SK-N-SH (cell line): Measurements from ENCODE around the gene HOXB7. TPM values are rescaled to one million over a fixed set of nuclear protein-coding genes. Genes with fewer than 3 reads are reported as not detected.
A peak's percentile ranks its signal among the peaks of the same experiment; 100 is the strongest.

Source experiments
- CTCF ChIA-PET: fragments of 300-600, 350-600 bp; formaldehyde crosslinking; extraction: SDS; loops from one replicate; lab custom pipeline; 2021; lab: Yijun Ruan, JAX
- POLR2A ChIA-PET: fragments of 350-600 bp; sonication (Branson Sonifier 250); formaldehyde crosslinking; extraction: SDS; loops from one replicate; lab custom pipeline; 2020; ENCODE audit warnings: antibody characterized with exemption, inconsistent platforms; lab: Yijun Ruan, JAX
- DNase-seq: peaks from one replicate; pipeline ENCODE4 v3.0.0; 2012
- H2AFZ ChIP-seq: fragments of 200-600 bp; sonication (generic); 2 replicates; pipeline ENCODE4 v1.8.1; 2016; ENCODE audit warnings: antibody characterized with exemption, mild to moderate bottlenecking, low read depth
- H3F3A ChIP-seq: fragments of 200-600 bp; sonication (generic); replicated peaks from 2 replicates; pipeline ENCODE3; 2016; ENCODE audit warnings: antibody characterized with exemption, mild to moderate bottlenecking; ENCODE audit not compliant: insufficient read depth
- H3K27ac ChIP-seq, 2 experiments: fragments of 200-500 bp in 1 of 2; fragments of 200-600 bp in 1 of 2; sonication (Bioruptor generic) in 1 of 2; sonication (generic), shearing (Covaris generic) in 1 of 2; 2 replicates each; pipeline versions ENCODE4 v1.5.1 to v1.6.1; 2014 to 2016; ENCODE audit warnings: low read depth in 2 of 2, inconsistent platforms in 1 of 2, low read length in 1 of 2, mild to moderate bottlenecking in 1 of 2, mixed read lengths in 1 of 2
- H3K27me3 ChIP-seq: fragments of 200-600 bp; sonication (generic), shearing (Covaris generic); 2 replicates; pipeline ENCODE4 v1.6.1; 2016; ENCODE audit warnings: mixed run types; ENCODE audit not compliant: insufficient read depth
- H3K36me3 ChIP-seq, 2 experiments: fragments of 200-500 bp in 1 of 2; fragments of 200-600 bp in 1 of 2; sonication (Bioruptor generic) in 1 of 2; sonication (generic) in 1 of 2; replicated peaks in 1 of 2; 2 replicates each; pipeline versions ENCODE3 to v1.5.1; 2014 to 2016; ENCODE audit warnings: low read length in 1 of 2, mild to moderate bottlenecking in 1 of 2; ENCODE audit not compliant: insufficient read depth in 2 of 2, control insufficient read depth in 1 of 2
- H3K4me1 ChIP-seq, 2 experiments: fragments of 200-500 bp in 1 of 2; fragments of 200-600 bp in 1 of 2; sonication (Bioruptor generic) in 1 of 2; sonication (generic), shearing (Covaris generic) in 1 of 2; 2 replicates each; pipeline versions ENCODE4 v1.5.1 to v1.6.1; 2014 to 2016; ENCODE audit warnings: low read depth in 1 of 2, low read length in 1 of 2, mixed run types in 1 of 2; ENCODE audit not compliant: insufficient read depth in 2 of 2, control insufficient read depth in 1 of 2
- H3K4me2 ChIP-seq: fragments of 200-600 bp; sonication (generic), shearing (Covaris generic); 2 replicates; pipeline ENCODE4 v1.6.1; 2017; ENCODE audit warnings: mixed run types
- H3K4me3 ChIP-seq, 2 experiments: fragments of 200-500 bp in 1 of 2; fragments of 200-600 bp in 1 of 2; sonication (Bioruptor generic) in 1 of 2; sonication (generic), shearing (Covaris generic) in 1 of 2; 2 replicates each; pipeline versions ENCODE4 v1.5.1 to v1.8.1; 2014 to 2016; ENCODE audit warnings: low read depth in 2 of 2, inconsistent platforms in 1 of 2, low read length in 1 of 2, mild to moderate bottlenecking in 1 of 2, mixed read lengths in 1 of 2, moderate library complexity in 1 of 2
- H3K79me2 ChIP-seq: fragments of 200-600 bp; sonication (generic); 2 replicates; pipeline ENCODE4 v1.8.1; 2017; ENCODE audit warnings: mild to moderate bottlenecking; ENCODE audit not compliant: insufficient read depth
- H3K9ac ChIP-seq: fragments of 200-600 bp; sonication (generic); 2 replicates; pipeline ENCODE4 v1.6.1; 2017; ENCODE audit warnings: mixed run types
- H3K9me2 ChIP-seq: fragments of 200-600 bp; sonication (generic); 2 replicates; pipeline ENCODE4 v1.6.1; 2017; ENCODE audit warnings: mixed run types
- H3K9me3 ChIP-seq: fragments of 200-600 bp; sonication (generic); 2 replicates; pipeline ENCODE4 v1.6.1; 2017; ENCODE audit warnings: mixed run types, mild to moderate bottlenecking, moderate library complexity
- H4K20me1 ChIP-seq: fragments of 200-600 bp; sonication (generic); 2 replicates; pipeline ENCODE4 v1.6.1; 2017; ENCODE audit warnings: mild to moderate bottlenecking, mixed run types; ENCODE audit not compliant: insufficient read depth
- CHD2 ChIP-seq: fragments of 150-350 bp; IDR thresholded peaks from 2 replicates; pipeline ENCODE4 v1.6.1; 2018; ENCODE audit warnings: low read length; ENCODE audit not compliant: partially characterized antibody
- MXI1 ChIP-seq: IDR thresholded peaks from 2 replicates; pipeline ENCODE4 v1.6.1; 2012; ENCODE audit warnings: mild to moderate bottlenecking, low read depth, low read length, improper control_type of control experiment
- NRF1 ChIP-seq: IDR thresholded peaks from 2 replicates; pipeline ENCODE4 v1.6.1; 2012; ENCODE audit warnings: low read depth, mild to moderate bottlenecking, low read length
- RAD21 ChIP-seq: IDR thresholded peaks from 2 replicates; pipeline ENCODE4 v1.6.1; 2012; ENCODE audit warnings: mild to moderate bottlenecking, low read length
- YY1 ChIP-seq: IDR thresholded peaks from 2 replicates; pipeline ENCODE4 v1.4.0; 2012; ENCODE audit warnings: low read depth, mild to moderate bottlenecking
- WGBS: methylation state at CpG from one replicate; pipeline ENCODE4 v1.1.6; 2017; ENCODE audit warnings: low lambda C conversion rate; 5-methylcytosine and 5-hydroxymethylcytosine counted together
- polyA plus RNA-seq, 3 experiments: library from polyadenylated mRNA; depleted of rRNA; stranded (reverse); fragments of >200 nt; gene quantifications; 2 replicates each; pipeline ENCODE4 v1.2.3, GENCODE V29; 2012
- TF ChIP-seq, protein P1 (sequence below): fragments of 150-350 bp; IDR thresholded peaks from 2 replicates; pipeline ENCODE4 v1.6.1; 2016; ENCODE audit warnings: mild to moderate bottlenecking, low read depth, low read length
- TF ChIP-seq, protein P2 (sequence below): fragments of 150-350 bp; IDR thresholded peaks from 2 replicates; pipeline ENCODE4 v1.6.1; 2017; ENCODE audit warnings: antibody characterized with exemption, low read length, low read depth, borderline replicate concordance
- TF ChIP-seq, protein P3 (sequence below): IDR thresholded peaks from 2 replicates; pipeline ENCODE4 v1.4.0; 2012; ENCODE audit warnings: low read depth
- TF ChIP-seq, protein P4 (sequence below): IDR thresholded peaks from 2 replicates; pipeline ENCODE4 v1.4.0; 2012; ENCODE audit warnings: low read depth, borderline replicate concordance
- TF ChIP-seq, protein P5 (sequence below): IDR thresholded peaks from 2 replicates; pipeline ENCODE4 v1.6.1; 2012; ENCODE audit warnings: mild to moderate bottlenecking, low read depth, low read length, moderate library complexity

HOXB7 gene
- polyA plus RNA-seq, 1 of the 3 experiments (the other 2 are of a cell fraction) = not detected

DNA sequence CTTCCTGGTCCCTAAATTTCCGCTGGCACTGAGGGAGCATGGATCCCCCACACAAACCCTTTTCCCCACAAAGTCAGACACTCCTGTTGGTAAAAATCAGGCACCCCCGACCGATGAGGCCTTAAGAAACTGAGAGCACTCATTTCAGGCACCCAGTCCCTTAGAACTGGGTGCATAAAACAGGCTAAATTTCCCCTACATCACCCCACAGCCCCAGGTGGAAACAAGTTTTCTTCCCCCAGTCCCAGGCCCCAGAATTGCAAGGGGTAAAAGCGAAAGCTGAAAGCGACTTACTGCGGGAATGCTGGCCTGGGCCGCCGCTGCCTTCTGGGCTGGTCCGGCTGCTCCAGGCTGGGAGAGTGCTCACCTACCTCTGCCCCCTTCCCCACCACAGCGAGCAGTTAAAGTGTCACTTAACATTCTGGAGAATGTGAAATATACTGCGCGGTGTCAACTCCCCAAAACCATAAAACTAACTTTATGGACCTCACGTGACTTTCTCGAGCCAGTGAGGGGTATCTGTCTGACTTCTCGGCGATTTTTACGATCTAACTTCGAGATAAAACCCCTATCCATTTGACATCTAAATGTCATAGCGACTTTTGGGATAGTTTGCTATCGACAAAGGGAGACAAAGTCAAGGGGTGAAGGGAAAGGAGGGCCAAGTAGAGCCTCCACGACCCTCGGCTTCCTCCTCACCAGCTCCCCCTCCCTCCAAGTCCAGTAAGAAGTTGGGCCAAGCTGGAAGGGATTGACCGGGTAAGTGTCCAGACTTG is 20.8 kb downstream of the HOXB7 start, which contains the start of gene HOXB3:
TSS of gene HOXB3 (minus strand) at position 411 of the 776 bp plus-strand sequence. CDS start 37,767 bp downstream, outside the sequence.
- no peaks in the 10 kb centered on the region for H3K36me3 ChIP-seq
- POLR2A ChIA-PET = no interaction called here
- no peak within 1 kb of the TSS for H3K27ac ChIP-seq
- no peaks in the 10 kb centered on the region for H3K9me3 ChIP-seq
- H3K79me2 ChIP-seq = no peaks in the 10 kb centered on the region
- H2AFZ ChIP-seq = no peak within 1 kb of the TSS
- no peak for DNase-seq
- H3K4me3 ChIP-seq = no peak within 1 kb of the TSS
- H4K20me1 ChIP-seq = no peaks in the 10 kb centered on the region
- H3K9me2 ChIP-seq = no peaks in the 10 kb centered on the region
- CTCF ChIA-PET = interaction anchor here (1.2 to 3.3 kb wide), 3 partner anchors 20 to 330 kb away, joined by 3 to 20 read pairs (median 4); no protein-coding TSS in a partner anchor
- WGBS = 22% methylated on average over 23 of the region's 23 CpGs
- TF ChIP-seq, protein P1, sequence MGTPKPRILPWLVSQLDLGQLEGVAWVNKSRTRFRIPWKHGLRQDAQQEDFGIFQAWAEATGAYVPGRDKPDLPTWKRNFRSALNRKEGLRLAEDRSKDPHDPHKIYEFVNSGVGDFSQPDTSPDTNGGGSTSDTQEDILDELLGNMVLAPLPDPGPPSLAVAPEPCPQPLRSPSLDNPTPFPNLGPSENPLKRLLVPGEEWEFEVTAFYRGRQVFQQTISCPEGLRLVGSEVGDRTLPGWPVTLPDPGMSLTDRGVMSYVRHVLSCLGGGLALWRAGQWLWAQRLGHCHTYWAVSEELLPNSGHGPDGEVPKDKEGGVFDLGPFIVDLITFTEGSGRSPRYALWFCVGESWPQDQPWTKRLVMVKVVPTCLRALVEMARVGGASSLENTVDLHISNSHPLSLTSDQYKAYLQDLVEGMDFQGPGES = no peak
- TF ChIP-seq RAD21 = no peak
- TF ChIP-seq CHD2 = no peak
- TF ChIP-seq, protein P2, sequence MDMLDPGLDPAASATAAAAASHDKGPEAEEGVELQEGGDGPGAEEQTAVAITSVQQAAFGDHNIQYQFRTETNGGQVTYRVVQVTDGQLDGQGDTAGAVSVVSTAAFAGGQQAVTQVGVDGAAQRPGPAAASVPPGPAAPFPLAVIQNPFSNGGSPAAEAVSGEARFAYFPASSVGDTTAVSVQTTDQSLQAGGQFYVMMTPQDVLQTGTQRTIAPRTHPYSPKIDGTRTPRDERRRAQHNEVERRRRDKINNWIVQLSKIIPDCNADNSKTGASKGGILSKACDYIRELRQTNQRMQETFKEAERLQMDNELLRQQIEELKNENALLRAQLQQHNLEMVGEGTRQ = no peak
- TF ChIP-seq, protein P3, sequence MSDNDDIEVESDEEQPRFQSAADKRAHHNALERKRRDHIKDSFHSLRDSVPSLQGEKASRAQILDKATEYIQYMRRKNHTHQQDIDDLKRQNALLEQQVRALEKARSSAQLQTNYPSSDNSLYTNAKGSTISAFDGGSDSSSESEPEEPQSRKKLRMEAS = no peak
- TF ChIP-seq MXI1 = no peak
- TF ChIP-seq NRF1 = no peak
- TF ChIP-seq, protein P4, sequence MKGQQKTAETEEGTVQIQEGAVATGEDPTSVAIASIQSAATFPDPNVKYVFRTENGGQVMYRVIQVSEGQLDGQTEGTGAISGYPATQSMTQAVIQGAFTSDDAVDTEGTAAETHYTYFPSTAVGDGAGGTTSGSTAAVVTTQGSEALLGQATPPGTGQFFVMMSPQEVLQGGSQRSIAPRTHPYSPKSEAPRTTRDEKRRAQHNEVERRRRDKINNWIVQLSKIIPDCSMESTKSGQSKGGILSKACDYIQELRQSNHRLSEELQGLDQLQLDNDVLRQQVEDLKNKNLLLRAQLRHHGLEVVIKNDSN = no peak
- no peak for TF ChIP-seq YY1
- TF ChIP-seq, protein P5, sequence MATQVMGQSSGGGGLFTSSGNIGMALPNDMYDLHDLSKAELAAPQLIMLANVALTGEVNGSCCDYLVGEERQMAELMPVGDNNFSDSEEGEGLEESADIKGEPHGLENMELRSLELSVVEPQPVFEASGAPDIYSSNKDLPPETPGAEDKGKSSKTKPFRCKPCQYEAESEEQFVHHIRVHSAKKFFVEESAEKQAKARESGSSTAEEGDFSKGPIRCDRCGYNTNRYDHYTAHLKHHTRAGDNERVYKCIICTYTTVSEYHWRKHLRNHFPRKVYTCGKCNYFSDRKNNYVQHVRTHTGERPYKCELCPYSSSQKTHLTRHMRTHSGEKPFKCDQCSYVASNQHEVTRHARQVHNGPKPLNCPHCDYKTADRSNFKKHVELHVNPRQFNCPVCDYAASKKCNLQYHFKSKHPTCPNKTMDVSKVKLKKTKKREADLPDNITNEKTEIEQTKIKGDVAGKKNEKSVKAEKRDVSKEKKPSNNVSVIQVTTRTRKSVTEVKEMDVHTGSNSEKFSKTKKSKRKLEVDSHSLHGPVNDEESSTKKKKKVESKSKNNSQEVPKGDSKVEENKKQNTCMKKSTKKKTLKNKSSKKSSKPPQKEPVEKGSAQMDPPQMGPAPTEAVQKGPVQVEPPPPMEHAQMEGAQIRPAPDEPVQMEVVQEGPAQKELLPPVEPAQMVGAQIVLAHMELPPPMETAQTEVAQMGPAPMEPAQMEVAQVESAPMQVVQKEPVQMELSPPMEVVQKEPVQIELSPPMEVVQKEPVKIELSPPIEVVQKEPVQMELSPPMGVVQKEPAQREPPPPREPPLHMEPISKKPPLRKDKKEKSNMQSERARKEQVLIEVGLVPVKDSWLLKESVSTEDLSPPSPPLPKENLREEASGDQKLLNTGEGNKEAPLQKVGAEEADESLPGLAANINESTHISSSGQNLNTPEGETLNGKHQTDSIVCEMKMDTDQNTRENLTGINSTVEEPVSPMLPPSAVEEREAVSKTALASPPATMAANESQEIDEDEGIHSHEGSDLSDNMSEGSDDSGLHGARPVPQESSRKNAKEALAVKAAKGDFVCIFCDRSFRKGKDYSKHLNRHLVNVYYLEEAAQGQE = no peak
- TF ChIP-seq, all 33 proteins: peak for 0
- H3K4me1 ChIP-seq = peaks cover 2 to 6% of the 10 kb centered on the region in 2 experiments; a peak in 1 of 4 replicates
- H3K27me3 ChIP-seq = peaks cover 98% of the 10 kb centered on the region
- peak within 1 kb of the TSS; percentile 60; the same call in 1 of the 2 replicates for H3K4me2 ChIP-seq
- no peak within 1 kb of the TSS for H3K9ac ChIP-seq
- H3F3A ChIP-seq = peaks cover 4% of the 10 kb centered on the region
